GM19438 (cell line): ENCODE results near the gene RPL3.

Source experiments
- ATAC-seq: cut with Tn5 transposase; IDR thresholded peaks from one replicate; pipeline ENCODE4 v1.9.1; 2021; ENCODE audit warnings: low read depth; ENCODE audit not compliant: unreplicated experiment

The RPL3 gene

GRCh38 chr22:39265143-39265886 lies 54.1 kb downstream of the RPL3 start:
- no peak for ATAC-seq

GRCh38 chr22:39264349-39265038 lies 54.9 kb downstream of the RPL3 start:
- no peak for ATAC-seq

DNA sequence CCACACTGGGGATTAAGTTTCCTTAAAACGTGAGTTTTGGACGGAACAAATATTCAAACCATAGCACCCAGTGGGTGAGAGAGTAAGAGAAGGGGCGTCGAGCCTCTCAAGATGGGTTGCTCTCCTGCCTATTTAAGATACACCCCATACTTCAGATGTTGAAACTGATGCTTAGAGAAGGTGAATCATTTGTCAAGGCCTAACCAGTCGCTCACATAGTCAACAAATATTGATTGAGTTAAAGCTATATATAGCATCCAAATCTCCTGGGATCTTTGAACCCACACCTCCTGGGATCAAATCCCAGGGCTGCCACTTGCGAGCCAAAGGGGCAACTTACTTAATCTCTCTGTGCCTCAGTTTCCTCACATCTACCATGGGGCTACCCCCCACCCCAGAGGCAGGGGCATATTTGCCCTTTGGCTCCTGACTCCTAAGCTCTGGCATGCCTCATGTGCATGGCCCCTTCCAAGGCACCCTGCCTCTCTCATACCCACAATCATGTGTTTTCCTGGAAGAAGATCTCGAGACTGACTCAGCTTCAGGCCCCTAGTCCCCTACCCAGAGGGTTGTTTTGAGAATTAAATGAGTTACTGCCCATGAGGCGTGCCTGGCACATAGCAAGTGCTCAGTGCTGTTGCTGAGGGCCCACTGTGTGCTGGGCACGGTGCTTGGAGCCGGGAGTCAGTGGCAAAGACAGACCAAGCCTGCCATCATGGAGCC lies 55.6 kb downstream of the RPL3 start:
- ATAC-seq = no peak
